HCEC 1CT (cell line): Measurements from ENCODE around the gene MKNK2.
"Not testable (repeated sequence)": the region's sequence is repeated elsewhere in the genome, so short reads cannot be mapped to it uniquely, and the experiment has no call there.

Source experiments
- DNase-seq: peaks from one replicate; pipeline ENCODE4 v3.0.0-alpha.2; 2017

Gene MKNK2

DNA sequence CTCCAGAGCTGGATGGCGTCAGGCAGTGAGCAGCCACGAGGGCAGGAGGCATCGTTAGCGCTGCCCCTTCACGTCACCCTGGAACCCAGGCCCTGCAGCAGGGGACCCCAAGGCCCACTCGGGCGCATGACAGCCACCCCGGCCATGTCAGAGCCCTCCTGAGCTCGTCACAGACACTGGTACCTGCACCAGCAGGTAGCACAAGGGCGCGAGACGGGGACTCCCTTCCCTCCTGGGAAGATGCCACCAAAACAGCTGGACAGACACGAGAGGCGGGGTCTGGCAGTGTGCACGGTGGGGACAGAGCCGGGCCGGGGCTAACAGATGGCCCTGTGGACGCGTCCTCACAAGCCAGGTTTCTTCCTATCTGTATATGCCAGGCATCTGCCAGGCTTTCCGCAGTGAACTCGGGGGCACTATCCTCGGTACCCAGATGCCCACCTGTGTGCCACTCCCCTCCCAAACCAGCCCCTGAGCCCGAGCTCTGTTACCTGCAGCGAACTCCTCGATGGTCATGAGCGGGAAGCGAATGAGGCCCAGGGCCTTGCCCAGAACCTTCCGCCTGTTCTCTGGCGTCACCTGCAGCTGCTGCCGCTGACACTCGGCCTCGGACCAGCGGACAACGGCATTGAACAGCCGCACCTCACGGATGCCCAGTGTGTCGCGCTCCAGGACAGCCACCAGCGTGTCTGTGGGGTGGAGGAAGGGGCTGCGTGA, 61.4 kb downstream of the MKNK2 start:
- DNase-seq = no peak

DNA sequence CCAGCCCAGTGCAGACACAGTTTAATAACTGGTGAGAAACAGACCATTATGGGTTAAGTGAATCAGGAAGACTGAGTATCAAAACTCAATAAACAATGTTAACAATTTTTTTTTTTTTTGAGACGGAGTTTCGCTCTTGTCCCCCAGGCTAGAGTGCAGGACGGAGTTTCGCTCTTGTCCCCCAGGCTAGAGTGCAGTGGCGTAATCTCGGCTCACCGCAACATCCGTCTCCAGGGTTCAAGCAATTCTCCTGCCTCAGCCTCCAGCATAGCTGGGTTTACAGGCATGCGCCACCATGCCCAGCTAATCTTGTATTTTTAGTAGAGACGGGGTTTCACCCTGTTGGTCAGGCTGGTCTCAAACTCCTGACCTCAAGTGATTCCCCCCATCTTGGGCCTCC, 62.6 kb downstream of the MKNK2 start:
- DNase-seq = not testable (repeated sequence)
